ENCODE data around the gene WDR41.

GRCh38 chr5:77438071-77438470 is 54.0 kb downstream of the WDR41 start:
- TF ChIP-seq ZNF274 (IDR thresholded peaks at IDR 0.05; ENCODE audit: low read depth, low read length) = no peak
- TF ChIP-seq YY1 (IDR thresholded peaks at IDR 0.05; ENCODE audit: insufficient read depth, insufficient read length) = no peak

Measured in NT2/D1 (cell line).